ENCODE results near the gene HSPB2. TPM values are rescaled to one million over a fixed set of nuclear protein-coding genes. Genes with fewer than 3 reads are reported as not detected.

The HSPB2 gene
- total RNA-seq, 1 donor from 2014 or later = 1.4 TPM

DNA sequence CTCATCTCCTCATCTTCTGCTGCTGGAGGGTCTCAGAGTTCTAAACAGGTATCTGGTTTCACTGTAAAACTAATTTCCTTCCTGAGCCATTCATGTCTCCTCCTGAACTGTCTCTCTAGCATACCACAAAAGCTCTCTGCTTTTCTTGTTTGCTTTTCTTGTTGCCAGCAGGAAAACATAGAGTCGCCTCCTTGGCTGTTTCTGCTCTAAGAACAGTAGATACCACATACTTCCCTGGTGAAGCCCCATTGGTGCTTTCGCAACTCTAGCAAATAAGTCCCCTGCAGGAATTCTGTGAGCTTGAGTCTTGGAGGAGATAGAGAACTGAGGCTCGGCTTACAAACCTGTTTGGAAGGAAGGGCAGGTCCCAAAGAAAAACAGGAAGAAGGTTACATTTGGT, 31.6 kb downstream of the HSPB2 start:
- Mint-ChIP-seq H3K4me3 (ENCODE audit: unreplicated experiment) (no peak overlapping the region), H3K36me3 (ENCODE audit: unreplicated experiment) (no peaks in the 10 kb centered on the region), H3K27ac (ENCODE audit: unreplicated experiment) (no peak overlapping the region), H3K9me3 (ENCODE audit: unreplicated experiment) (peaks cover 2% of the 10 kb centered on the region), H3K4me1 (ENCODE audit: low read depth, unreplicated experiment) (peaks cover 2% of the 10 kb centered on the region), H3K27me3 (ENCODE audit: unreplicated experiment) (peaks cover 5% of the 10 kb centered on the region)
- TF ChIP-seq, protein P1, sequence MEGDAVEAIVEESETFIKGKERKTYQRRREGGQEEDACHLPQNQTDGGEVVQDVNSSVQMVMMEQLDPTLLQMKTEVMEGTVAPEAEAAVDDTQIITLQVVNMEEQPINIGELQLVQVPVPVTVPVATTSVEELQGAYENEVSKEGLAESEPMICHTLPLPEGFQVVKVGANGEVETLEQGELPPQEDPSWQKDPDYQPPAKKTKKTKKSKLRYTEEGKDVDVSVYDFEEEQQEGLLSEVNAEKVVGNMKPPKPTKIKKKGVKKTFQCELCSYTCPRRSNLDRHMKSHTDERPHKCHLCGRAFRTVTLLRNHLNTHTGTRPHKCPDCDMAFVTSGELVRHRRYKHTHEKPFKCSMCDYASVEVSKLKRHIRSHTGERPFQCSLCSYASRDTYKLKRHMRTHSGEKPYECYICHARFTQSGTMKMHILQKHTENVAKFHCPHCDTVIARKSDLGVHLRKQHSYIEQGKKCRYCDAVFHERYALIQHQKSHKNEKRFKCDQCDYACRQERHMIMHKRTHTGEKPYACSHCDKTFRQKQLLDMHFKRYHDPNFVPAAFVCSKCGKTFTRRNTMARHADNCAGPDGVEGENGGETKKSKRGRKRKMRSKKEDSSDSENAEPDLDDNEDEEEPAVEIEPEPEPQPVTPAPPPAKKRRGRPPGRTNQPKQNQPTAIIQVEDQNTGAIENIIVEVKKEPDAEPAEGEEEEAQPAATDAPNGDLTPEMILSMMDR (IDR thresholded peaks at IDR 0.05; ENCODE audit: partially characterized antibody, unreplicated experiment) = no peak
- no peak for DNase-seq

GRCh38 chr11:111944651-111945051, 32.1 kb downstream of the HSPB2 start:
- Mint-ChIP-seq H3K36me3 (ENCODE audit: unreplicated experiment) (no peaks in the 10 kb centered on the region), H3K27ac (ENCODE audit: unreplicated experiment) (no peak overlapping the region), H3K4me1 (ENCODE audit: low read depth, unreplicated experiment) (peaks cover 2% of the 10 kb centered on the region), H3K9me3 (ENCODE audit: unreplicated experiment) (peaks cover 2% of the 10 kb centered on the region), H3K27me3 (ENCODE audit: unreplicated experiment) (peaks cover 5% of the 10 kb centered on the region), H3K4me3 (ENCODE audit: unreplicated experiment) (no peak overlapping the region)
- no peak for DNase-seq
- TF ChIP-seq, protein P1 (IDR thresholded peaks at IDR 0.05; ENCODE audit: partially characterized antibody, unreplicated experiment) = no peak

GRCh38 chr11:111945198-111945597, 32.7 kb downstream of the HSPB2 start:
- H3K27ac Mint-ChIP-seq (ENCODE audit: unreplicated experiment) = no peak overlapping the region
- DNase-seq = no peak
- no peaks in the 10 kb centered on the region for H3K36me3 Mint-ChIP-seq (ENCODE audit: unreplicated experiment)
- H3K9me3 Mint-ChIP-seq (ENCODE audit: unreplicated experiment) = peaks cover 2% of the 10 kb centered on the region
- H3K4me1 Mint-ChIP-seq (ENCODE audit: low read depth, unreplicated experiment) = no peaks in the 10 kb centered on the region
- no peak overlapping the region for H3K4me3 Mint-ChIP-seq (ENCODE audit: unreplicated experiment)
- peaks cover 5% of the 10 kb centered on the region for H3K27me3 Mint-ChIP-seq (ENCODE audit: unreplicated experiment)
- TF ChIP-seq, protein P1 (IDR thresholded peaks at IDR 0.05; ENCODE audit: partially characterized antibody, unreplicated experiment) = no peak

DNA sequence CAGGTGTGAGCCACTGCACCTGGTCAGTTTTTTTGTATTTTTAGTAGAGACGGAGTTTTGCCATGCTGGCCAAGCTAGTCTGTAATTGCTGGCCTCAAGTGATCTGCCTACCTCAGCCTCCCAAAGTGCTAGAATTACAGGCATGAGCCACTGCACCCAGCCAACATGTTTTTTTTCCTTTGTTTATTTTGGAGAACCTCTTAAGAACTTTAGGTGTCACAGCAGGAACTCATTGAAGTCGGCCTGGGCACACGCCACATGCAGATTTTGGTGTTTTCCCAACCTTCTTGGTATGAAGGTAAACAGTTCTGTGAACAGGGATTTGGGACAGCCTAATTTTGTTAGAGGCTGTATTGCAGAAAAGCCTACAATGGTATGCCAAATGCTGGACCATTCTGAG, 34.0 kb downstream of the HSPB2 start:
- Mint-ChIP-seq H3K4me1 (ENCODE audit: low read depth, unreplicated experiment) (no peaks in the 10 kb centered on the region), H3K27me3 (ENCODE audit: unreplicated experiment) (peaks cover 3% of the 10 kb centered on the region), H3K9me3 (ENCODE audit: unreplicated experiment) (no peaks in the 10 kb centered on the region), H3K36me3 (ENCODE audit: unreplicated experiment) (no peaks in the 10 kb centered on the region), H3K4me3 (ENCODE audit: unreplicated experiment) (no peak overlapping the region), H3K27ac (ENCODE audit: unreplicated experiment) (no peak overlapping the region)
- TF ChIP-seq, protein P1 (IDR thresholded peaks at IDR 0.05; ENCODE audit: partially characterized antibody, unreplicated experiment) = no peak
- no peak for DNase-seq

DNA sequence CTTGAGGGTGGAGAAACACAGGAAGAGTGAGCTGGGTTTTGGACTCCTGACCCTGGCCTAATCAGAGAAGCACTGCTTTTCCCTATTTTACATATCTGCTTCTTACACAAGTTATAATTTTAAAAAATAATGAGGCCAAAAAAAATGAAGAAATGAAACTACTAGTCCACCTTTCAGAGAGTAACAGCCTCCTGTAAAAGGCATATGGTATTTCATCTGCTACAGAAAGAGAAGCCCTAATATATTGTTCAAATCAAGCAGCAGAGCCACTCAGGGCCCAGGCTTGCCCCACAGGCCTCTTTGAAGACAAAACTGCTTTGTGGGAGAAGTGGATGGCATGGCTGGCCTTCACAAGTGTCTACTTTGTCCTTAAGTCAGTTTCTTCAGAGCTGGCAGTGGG, 34.6 kb downstream of the HSPB2 start:
- H3K4me3 Mint-ChIP-seq (ENCODE audit: unreplicated experiment) = no peak overlapping the region
- no peaks in the 10 kb centered on the region for H3K9me3 Mint-ChIP-seq (ENCODE audit: unreplicated experiment)
- no peak overlapping the region for H3K27ac Mint-ChIP-seq (ENCODE audit: unreplicated experiment)
- H3K27me3 Mint-ChIP-seq (ENCODE audit: unreplicated experiment) = peaks cover 3% of the 10 kb centered on the region
- no peaks in the 10 kb centered on the region for H3K4me1 Mint-ChIP-seq (ENCODE audit: low read depth, unreplicated experiment)
- H3K36me3 Mint-ChIP-seq (ENCODE audit: unreplicated experiment) = no peaks in the 10 kb centered on the region
- TF ChIP-seq, protein P1 (IDR thresholded peaks at IDR 0.05; ENCODE audit: partially characterized antibody, unreplicated experiment) = no peak
- no peak for DNase-seq
